Neutrophil (primary cell): ENCODE results near the gene PADI6.

Source experiments
- H3K27ac ChIP-seq: fragments of 200-600 bp; sonication (generic); 2 replicates; pipeline ENCODE4 v1.5.1; 2016; ENCODE audit warnings: mild to moderate bottlenecking, moderate library complexity
- H3K27me3 ChIP-seq: fragments of 200-600 bp; sonication (generic); 2 replicates; pipeline ENCODE4 v1.6.0; 2016; ENCODE audit warnings: mild to moderate bottlenecking
- H3K36me3 ChIP-seq: fragments of 200-600 bp; sonication (generic); 2 replicates; pipeline ENCODE4 v1.5.1; 2017
- H3K4me1 ChIP-seq, 2 experiments: fragments of 200-600 bp in 1 of 2; sonication (generic) in 1 of 2; 1 replicate in 1 of 2; 2 replicates in 1 of 2; pipeline versions ENCODE4 v1.5.1 to v1.6.1; 2013 to 2016; ENCODE audit warnings: low read depth in 1 of 2, low read length in 1 of 2, mild to moderate bottlenecking in 1 of 2, moderate library complexity in 1 of 2; ENCODE audit not compliant: control insufficient read depth in 1 of 2, insufficient read depth in 1 of 2
- H3K4me3 ChIP-seq, 2 experiments: fragments of 200-600 bp in 1 of 2; sonication (generic) in 1 of 2; 1 replicate in 1 of 2; 2 replicates in 1 of 2; pipeline ENCODE4 v1.5.1; 2013 to 2016; ENCODE audit warnings: low read depth in 1 of 2, low read length in 1 of 2, mild to moderate bottlenecking in 1 of 2, moderate library complexity in 1 of 2
- H3K9me3 ChIP-seq: fragments of 200-600 bp; sonication (generic); 2 replicates; pipeline ENCODE4 v1.5.1; 2016
- TF ChIP-seq, protein P1 (sequence below): fragments of 200-600 bp; sonication (generic); IDR thresholded peaks from 2 replicates; pipeline ENCODE4 v1.5.1; 2016; ENCODE audit warnings: antibody characterized with exemption

Gene PADI6

DNA sequence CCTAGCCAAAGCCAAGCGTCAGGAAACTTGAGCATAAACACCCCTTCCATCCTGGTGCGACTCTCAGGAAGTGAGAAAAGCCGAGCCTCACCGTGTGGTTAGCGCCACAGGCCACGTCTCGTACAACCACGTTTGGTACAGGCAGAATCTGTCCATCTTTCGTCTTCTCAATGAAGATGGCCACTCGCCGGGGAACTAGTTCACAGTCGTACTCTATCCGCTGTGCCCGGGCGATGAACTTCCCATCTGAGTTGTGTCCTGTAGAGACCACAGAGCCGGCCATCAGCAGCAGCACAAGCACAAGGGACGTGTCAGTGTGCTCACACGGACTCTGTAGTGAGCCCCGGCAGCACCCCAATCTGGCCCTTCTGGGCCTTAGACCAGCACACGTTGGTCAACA lies 44.4 kb downstream of the PADI6 start:
- TF ChIP-seq, protein P1, sequence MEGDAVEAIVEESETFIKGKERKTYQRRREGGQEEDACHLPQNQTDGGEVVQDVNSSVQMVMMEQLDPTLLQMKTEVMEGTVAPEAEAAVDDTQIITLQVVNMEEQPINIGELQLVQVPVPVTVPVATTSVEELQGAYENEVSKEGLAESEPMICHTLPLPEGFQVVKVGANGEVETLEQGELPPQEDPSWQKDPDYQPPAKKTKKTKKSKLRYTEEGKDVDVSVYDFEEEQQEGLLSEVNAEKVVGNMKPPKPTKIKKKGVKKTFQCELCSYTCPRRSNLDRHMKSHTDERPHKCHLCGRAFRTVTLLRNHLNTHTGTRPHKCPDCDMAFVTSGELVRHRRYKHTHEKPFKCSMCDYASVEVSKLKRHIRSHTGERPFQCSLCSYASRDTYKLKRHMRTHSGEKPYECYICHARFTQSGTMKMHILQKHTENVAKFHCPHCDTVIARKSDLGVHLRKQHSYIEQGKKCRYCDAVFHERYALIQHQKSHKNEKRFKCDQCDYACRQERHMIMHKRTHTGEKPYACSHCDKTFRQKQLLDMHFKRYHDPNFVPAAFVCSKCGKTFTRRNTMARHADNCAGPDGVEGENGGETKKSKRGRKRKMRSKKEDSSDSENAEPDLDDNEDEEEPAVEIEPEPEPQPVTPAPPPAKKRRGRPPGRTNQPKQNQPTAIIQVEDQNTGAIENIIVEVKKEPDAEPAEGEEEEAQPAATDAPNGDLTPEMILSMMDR = no peak

DNA sequence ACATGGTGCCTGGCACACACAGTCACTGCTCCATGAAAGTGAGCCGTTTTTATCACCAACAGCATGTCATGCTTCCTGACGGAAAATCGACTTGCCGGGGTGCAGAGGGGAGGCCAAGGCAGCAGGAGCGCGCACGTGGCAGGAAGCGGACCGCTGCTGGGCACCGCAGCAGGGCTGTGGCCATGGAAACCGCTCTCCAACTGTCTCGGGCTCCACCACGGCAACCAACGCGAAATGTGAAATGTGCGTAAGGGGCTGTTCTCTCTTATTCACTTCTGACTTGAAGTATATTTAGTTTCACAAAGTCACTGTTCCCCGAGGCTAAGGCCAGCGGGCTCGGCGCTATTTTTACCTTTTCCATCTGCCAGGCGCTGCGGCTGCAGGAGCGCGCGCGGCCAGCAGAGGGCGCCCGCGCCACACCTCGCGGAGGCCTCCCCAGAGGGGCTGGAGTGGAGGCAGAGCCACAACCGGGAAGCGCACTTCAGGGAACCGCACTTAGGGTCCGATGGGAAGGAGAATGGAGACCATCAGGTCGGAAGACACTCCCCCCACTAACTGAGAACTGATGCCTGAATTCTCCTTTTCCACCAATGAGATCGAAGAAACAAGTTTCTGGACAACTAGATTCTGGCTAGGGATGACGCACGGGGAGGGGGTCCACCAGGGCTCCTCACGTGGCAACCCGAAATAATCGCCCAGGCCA lies 47.8 kb downstream of the PADI6 start:
- no peaks in the 10 kb centered on the region for H3K4me1 ChIP-seq
- peaks cover 61% of the 10 kb centered on the region for H3K36me3 ChIP-seq
- H3K9me3 ChIP-seq = no peaks in the 10 kb centered on the region
- H3K27ac ChIP-seq = no peak overlapping the region
- no peak overlapping the region for H3K4me3 ChIP-seq
- no peaks in the 10 kb centered on the region for H3K27me3 ChIP-seq
- TF ChIP-seq, protein P1 = peak; percentile 98

More for the DNA sequence above, 44.4 kb downstream of the PADI6 start:
- Histone ChIP-seq H3K27ac (no peak overlapping the region), H3K9me3 (no peaks in the 10 kb centered on the region), H3K27me3 (no peaks in the 10 kb centered on the region), H3K4me1 (no peaks in the 10 kb centered on the region), H3K36me3 (peaks cover 67% of the 10 kb centered on the region), H3K4me3 (no peak overlapping the region)

DNA sequence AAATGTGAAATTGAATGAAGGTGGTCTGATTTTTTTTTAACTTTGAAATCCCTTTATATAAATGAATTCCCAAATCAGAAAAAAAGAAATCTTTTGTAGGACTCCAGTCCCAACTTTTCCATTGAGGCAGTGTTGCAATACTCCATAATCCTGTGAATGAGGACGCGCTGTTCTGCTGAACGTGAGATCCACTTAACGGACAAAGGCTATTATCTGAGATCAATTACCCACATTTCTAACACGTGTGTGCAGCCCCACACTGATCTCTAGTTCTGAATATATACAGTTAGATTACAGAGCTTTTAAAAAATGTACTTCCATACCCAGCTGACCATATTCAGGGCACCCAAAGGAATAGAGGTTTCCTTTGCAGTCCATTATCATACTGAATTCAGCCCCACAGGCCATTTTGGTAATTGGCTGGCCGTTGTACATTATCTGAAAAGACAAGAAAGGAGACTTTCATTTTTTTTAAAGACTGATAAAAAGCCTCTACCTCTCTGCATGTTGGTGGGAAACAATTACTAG lies 48.5 kb downstream of the PADI6 start:
- Histone ChIP-seq H3K9me3 (no peaks in the 10 kb centered on the region), H3K4me3 (no peak overlapping the region), H3K27ac (no peak overlapping the region), H3K36me3 (peaks cover 61% of the 10 kb centered on the region), H3K4me1 (no peaks in the 10 kb centered on the region), H3K27me3 (no peaks in the 10 kb centered on the region)
- TF ChIP-seq, protein P1 = no peak

DNA sequence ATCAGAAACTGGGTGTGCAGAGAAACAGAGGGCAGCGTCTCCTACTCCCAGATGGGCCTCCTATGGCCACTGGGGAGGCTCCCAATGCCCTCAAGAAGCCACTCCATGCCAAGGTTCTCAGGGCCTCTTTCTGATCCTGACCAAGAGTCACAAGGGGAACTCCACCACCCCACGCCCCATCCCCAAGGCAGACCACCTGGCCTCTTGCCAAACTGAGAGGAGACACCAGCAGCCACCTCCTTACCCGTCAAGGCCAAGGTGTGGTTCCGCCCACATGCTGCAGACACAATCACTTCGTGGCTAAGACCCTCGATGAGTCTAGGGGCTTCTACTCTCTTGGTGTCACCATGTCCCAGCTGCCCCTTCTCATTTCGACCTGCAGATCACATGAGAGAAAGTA lies 50.5 kb downstream of the PADI6 start:
- no peaks in the 10 kb centered on the region for H3K27me3 ChIP-seq
- H3K36me3 ChIP-seq = peaks cover 52% of the 10 kb centered on the region
- no peak overlapping the region for H3K27ac ChIP-seq
- H3K4me3 ChIP-seq = no peak overlapping the region
- TF ChIP-seq, protein P1 = no peak
- H3K4me1 ChIP-seq = no peaks in the 10 kb centered on the region
- no peaks in the 10 kb centered on the region for H3K9me3 ChIP-seq

DNA sequence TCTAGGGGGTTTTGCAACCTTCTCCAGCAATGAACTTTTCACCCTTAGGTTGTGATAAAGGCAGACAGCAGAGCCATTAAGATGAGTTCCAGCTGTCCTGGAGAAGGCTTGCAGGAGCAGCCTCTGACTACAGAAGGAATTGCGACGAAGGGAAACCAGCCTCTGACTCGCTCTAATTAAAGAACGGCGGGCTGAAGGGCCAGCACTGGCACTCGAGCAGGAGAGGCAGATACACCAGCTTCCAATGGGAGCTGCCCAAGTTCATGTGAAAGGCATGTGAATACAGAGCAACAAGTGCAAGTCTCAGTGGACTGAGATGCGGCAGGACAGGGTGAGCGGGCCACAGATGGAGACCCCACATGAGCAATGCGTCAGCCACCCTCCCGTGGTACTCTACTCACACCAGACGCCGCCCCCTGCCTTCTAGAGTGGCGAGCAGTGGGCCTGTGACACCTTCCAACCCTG lies 51.8 kb downstream of the PADI6 start:
- Histone ChIP-seq H3K9me3 (no peaks in the 10 kb centered on the region), H3K27me3 (no peaks in the 10 kb centered on the region), H3K36me3 (peaks cover 57% of the 10 kb centered on the region), H3K4me1 (no peaks in the 10 kb centered on the region), H3K27ac (no peak overlapping the region), H3K4me3 (no peak overlapping the region)
- TF ChIP-seq, protein P1 = no peak
